HG03135 (cell line): Measurements from ENCODE around the gene KCNMB1.

Source experiments
- ATAC-seq: cut with Tn5 transposase; IDR thresholded peaks from one replicate; pipeline ENCODE4 v1.9.1; 2021; ENCODE audit warnings: mild to moderate bottlenecking, moderate library complexity; ENCODE audit not compliant: unreplicated experiment

KCNMB1 gene, protein sequence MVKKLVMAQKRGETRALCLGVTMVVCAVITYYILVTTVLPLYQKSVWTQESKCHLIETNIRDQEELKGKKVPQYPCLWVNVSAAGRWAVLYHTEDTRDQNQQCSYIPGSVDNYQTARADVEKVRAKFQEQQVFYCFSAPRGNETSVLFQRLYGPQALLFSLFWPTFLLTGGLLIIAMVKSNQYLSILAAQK

DNA sequence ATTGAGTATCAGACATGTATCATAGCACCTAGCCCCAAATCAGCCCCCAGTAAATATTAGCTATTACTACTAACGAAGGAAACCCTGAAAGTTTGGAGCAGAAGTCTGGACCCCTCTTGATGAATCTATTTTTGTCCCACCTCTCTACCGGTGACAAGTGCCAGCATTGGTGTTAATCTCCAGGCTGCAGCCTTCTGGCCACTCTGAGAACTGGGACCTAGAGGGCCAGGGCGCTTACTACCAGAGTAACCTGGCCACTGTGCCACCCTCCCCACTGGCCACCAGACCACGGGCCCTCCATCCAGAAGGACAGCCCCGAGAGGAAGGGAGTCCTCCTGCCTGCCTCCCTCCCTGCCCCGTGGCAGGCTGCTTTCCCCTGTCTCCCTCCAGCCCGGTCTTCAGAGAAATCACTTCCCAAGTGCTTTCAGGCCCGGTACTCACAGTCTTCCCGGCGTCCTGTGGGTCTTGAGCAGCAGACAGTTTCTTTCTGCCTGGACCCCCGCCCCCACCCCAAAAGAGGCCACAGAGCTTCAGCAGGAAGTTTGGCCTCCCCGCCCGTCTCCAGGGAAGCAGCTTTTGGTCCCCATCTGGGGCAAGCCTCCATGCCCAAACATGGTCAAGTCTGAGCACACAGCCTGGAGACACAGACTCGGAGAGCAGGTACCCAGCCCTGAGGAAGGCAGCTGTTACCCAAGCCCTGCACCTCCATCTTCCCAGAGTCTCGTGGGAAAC, at the start of gene KCNMB1:
KCNMB1 (minus strand) TSS at position 550 of the 732 bp plus-strand sequence. CDS start 3,920 bp downstream, outside the sequence.
- ATAC-seq, result no peak

DNA sequence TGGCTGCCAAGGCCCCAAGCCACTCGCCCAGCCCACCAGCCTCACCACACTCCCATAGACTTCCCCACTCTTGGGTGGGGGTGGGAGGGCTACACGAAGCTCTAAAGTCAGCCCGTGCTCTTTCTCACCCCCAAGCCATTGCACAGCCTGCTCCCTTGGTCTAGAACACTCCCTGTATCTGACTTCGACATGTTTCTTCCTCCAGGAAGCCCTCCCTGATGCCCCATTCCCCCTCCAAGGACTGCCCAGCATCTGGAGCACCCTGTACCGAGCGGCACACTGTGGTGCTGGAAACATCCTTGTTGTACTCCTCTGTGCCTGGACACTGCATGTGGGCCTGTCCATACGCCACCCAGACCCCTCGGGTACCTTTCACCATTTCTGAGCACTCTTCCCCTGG, 49.4 kb upstream of the KCNMB1 start:
- no peak for ATAC-seq

DNA sequence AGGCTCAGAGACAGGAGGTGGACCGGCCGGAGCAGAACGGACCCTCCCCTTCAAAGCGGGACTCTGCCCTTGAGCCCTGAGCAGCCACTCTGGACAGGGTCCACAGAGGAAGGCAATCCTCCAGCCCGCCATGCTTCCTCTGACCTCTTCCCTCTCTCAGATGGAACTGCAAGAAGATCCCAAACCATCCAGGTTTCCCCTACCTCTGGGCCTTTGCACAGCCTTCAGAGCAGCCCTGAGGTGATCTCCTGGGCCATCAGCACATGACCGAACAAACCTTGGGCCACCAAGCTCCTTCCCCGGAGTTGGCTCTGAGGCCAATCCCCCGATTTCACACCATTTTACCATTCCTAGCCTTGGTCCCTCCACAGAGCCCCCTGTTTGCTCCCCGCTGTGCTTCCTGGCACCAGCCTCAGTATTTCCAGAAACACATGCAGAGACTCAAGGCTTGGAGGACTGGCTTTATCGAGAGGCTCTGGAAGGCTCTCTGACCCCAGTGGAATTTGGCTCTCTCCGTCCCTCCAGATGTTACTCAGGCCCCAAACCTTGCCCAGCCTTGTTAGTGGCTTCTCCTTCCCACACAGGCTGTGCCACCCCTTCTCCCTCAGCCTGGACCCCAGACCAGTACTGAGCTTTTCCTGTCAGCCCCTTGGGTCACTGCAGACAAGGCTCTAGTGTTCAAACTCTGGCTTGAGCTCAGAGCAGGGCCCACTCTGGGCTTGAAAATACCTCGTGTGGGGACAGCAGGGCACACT, 48.6 kb upstream of the KCNMB1 start:
- ATAC-seq, result no peak

DNA sequence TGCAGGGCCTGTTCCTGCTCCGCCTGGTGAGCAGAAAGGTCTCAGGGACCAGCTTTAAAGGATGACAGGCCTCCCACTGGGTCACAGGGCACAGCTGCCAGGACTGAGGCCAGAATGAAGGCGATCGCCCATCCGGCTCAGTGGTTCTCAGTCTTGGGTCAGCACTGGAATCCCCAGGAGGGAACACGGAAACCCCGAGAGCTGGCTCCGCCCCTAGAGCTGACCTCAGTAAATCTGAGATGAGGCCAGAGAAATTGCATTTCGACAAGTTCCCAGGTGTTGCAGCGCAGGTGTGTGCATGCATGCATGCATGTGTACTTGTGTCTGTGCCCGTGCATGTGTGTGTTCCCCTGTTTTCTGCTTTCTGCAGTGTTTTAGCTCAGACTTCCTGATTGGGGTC, 47.2 kb upstream of the KCNMB1 start:
- ATAC-seq, result no peak

DNA sequence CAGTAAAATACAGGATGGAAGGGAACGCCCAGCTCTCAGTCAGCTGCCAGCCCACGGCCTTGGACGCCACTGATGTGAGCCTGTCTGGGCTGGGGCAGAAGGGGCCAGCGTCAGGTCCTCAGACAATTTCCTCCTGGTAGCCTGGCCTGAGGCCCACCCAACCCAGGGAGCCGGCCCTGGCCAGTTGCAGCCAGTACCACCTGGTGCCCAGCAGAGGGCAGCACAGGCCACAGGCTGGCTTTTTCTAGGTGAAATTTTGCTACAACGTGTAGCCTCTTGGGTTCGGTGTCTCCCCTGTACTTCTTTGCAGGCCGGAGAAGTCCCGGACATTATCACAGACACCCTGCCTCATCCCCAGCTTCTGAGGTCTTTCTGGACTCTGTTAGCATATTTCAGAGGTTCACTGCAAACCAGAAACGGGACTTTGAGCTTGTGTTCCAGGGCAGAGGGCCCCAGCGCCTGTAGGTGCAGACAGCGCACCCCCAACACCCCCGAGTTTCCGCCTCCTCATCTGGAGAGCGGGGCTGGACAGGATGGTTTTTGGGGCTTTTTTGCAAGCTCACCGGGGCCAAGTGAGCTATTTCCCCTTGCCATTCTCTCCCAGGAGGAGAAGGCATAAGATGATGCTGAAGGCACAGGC, 45.9 kb upstream of the KCNMB1 start:
- peak; percentile 76 for ATAC-seq

DNA sequence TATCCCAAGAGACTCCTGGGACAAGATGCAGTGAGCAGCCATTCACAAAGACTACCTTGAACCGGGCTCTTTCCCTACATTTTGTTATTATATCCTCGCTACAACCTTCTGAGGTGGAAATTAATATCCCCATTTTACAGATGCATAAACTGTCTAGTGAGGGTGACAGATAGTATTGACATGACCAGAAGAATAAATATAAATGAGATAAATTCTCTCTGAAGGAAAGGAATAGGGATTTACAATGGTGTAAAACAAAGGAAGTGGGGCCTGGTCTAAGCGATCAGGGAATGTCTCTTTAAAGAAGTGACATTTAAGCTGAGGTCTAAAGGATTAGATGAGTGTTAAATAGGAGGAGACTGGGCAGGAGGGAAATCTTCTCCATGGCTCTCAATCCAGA, 43.5 kb upstream of the KCNMB1 start:
- no peak for ATAC-seq

DNA sequence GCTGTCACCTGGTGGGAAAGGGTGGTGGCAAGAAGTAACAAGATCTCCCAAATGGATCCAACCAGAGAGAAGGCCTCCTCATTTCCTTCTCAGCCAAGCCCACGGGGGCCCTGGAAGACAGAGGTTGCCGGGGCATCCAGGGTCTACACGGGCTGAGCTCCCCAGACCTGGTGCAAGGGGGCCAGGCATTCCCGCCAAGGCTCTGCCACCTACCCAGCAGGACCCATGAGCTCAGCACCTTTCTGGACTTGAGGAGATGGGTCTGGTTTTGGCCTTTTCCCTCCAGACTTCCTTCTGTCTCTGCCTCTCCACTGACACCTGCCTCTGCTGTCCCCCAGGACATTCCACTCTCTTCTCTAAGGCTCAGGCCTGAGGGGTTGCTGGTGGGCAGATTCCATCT, 42.4 kb upstream of the KCNMB1 start:
- ATAC-seq, result no peak

DNA sequence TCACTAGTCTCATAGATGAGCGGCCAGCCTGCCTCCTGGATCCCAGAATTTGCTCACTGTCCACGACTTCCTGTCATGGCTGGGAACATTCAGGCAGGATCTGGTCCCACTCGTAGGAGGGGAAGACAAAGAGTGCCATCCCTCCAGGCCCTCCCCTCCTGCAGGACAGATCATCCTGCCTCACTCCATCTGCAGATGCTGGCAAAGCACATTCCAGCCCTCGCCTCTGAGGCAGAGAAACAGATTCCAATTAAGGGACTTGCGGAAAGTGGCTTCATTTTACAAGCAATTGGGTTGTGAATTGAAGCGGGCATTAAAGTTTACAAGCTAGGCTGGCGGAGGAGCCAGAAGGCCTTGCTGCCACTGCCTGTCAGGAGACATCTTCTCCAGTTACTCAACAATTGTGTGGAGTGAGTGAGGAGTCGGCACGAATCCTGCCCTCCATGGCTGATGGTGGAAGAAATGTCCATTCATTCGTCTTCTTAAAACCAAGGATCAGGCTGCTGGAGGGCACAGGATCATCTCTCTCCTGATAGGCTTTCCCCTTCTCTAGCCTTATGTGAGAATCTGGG, 41.8 kb upstream of the KCNMB1 start:
- ATAC-seq, result no peak

DNA sequence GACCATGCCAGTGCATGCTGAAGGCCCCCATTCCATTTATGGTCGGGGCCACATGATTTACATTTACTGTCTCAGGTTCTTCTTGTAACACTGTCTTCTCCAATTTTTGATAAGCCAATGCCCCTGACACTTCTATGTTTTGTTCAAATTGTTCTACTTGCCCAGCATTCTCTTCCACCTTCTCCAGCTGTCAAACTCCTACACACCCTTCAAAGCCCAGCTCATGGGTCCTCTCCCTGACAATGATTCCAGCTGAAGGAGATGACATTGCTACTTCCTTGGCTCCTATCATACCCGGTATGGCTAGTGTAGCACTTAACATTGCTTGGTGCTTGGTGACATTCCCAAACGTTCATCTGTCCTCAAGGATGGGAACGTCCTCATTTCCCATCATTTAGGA, 41.1 kb upstream of the KCNMB1 start:
- ATAC-seq, result no peak

DNA sequence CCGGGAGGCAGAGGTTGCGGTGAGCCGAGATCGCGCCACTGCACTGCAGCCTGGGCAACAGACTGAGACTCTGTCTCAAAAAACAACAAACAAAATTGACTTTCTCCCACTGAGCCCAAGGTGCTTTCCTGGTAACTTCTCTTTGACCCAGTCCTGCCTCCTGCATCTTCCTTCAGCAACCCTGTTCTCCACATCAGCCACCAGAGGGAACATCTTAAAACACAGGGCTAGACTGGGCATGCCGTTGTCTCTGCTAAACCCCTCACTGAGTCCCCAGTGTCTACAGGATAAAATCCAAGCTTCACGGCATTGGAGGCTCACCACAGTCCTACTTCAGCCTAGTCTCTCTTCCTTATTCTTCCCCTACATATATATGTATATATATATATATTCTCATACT, 39.8 kb upstream of the KCNMB1 start:
- ATAC-seq, result no peak

DNA sequence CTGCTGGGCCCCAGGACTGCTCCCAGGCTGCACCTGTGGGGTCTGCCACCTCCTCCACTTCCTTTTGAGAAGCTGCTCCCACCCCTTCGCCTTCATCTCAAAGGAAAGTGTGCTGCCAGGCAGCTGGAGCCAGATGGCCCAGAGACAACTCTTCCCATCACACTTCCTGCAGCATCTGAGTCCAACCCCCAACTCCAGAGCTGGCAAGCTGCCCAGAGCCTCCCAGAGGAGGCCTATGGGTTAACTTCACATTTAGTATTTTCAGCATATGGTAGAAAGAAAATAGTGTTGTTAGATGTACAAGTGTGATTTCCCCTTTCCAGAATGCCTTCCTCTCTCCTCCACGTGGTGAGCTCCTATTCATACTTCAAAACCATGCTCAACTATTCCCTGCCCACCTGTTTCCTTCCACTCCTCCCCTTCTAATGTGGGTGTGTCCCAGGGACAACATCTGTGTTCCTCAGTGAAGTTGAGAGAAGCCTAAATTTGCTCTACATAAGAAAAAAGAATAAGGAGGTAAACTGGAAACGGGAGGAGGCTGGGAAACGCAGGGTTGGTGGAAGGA, 38.6 kb upstream of the KCNMB1 start:
- ATAC-seq, result no peak

DNA sequence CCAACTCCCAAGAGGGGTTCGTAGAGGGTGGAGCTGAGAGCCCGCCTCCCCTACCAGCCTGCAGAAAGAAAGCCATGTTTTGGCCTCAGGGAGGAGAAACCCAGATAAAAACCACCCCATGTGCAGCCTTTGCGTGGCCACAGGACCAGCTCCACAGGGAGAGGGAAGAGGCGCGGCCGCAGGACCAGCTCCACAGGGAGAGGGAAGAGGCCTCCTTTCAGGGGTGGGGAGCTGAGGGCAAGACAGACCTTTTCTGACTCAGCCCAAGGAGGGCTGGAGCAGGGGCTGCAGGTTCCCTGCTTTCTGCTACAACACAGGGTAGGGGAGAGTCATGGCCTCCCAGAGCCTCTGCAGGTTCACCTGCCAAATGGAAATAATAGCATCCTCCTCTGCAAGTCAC, 37.6 kb upstream of the KCNMB1 start:
- no peak for ATAC-seq

DNA sequence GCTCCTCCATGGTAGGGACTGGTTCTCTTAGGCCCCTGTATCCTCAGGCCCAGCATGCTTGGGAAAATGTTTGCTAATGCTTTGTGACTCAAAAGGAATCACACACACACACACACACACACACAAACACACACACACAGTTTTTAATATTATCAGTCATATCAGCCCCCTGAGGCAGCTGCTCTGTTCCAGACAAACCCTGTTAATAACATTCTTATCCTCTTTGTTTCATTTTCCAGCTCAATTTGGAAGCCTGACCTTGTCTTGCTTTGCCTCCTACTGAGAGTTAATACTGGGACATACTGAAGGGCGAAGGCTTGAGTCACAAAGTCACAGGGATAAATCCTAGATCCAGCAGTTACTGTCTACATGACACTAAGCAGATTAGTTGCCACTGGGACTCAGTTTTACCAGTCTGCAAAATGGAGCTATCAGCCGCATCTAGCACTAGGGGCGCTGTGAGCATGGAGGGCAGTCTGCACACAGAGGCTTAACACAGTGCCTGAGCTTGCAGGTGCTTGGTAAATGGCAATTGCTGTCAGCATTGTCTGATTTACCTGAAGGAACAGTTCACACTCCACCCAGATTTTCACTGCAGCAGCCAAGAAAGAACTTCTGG, 37.1 kb upstream of the KCNMB1 start:
- no peak for ATAC-seq

DNA sequence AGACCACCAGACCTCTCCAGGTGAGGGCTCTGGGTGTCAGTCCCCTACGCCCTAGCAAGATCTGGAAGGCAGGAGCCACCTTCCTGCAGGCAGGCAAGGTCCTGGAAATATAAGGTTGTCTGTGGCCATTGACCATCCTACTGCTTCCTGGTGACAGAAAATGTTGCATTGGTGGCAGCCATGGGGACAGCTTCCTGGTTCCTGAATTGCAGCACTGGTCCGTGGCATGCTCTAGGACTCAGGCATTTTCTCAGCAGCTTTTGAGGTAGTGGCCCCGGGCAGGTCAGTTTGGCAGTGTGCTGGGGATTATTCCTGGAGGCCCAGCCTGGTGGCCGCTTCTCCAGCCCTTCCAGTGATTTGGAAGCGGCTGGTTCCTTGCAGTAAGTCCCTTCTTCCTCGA, 36.6 kb upstream of the KCNMB1 start:
- ATAC-seq, result no peak

DNA sequence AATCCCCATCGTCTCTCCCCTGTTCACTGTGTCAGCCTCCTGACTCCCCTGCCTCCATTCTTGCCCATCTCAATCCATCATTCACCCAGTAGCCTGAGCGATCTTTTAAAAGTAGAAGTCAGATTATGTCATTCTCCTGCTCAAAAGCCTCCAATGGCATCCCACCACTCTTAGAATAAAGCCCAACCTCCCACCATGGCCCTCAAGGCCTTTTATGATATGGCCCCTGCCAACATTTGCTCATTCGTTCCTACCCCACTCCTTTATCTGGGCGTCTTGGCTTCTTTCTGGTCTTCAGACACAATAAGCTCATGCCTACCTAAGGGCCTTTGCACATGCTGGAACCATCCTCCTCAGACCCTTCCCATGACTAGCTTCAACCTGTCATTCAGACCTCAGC, 35.5 kb upstream of the KCNMB1 start:
- no peak for ATAC-seq

DNA sequence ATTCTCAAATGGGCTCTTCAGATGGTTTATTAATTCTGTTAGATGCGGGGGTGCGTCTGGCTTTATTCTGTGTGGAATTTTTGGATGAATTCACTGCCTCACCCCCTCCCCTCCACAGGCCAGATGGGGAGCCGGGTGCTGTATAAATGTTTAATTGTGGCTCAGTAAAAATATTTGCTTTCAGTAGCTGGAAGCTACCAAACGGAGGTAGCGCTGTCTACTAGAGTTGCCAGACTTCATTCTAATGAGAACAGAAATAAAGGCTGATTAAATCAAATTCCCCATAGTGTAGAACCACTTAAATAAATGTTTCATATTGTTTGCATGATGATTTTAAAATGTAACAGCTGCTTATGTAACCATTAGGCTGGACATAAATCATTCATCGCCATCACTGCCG, 34.5 kb upstream of the KCNMB1 start:
- no peak for ATAC-seq

DNA sequence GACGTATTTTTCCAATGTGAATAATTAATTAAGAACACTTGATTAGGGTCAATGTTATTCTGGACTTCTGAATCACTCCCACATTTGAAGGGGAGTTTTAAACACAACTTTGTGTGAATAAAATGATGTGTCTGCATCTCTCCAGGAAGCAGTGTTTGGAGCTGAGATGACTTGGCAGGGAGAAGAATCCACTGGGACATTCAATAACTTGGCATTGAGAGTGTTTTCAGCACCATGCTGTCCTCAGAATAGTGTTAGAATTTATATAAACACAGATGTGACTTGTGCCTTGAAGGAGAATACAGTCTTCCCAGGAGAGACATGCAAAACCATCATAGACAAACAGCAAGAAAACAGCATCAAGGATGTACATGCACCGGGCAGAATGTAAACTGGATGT, 32.7 kb upstream of the KCNMB1 start:
- no peak for ATAC-seq

DNA sequence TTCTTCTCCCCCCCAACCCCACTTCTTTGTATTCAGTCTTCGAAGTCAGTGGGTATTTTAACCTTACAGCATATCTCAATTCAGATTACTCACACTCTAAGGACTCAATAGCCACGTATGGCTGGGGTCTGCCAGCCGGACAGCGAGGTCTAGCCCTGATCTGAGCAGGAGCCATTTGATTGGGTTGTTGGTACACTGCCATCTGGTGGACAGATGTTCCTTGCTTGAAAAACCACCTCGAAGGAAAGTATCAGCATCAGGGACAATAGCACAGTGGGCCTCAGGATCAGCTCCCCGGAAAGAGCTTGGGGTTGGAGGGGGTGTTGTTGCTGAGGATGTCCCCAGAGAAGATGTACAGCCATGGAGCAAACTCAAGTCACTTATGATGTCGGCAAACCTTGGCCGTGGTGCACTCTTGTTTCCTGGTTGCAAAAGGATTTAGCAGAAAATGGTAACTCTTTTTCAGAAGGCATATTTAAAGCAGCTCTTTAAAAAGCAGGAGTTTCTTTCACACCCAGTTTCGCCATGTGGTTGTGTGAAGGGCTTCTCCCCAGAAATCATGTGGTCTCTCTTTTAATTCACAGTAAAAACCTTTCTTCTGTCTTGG, 31.7 kb upstream of the KCNMB1 start:
- no peak for ATAC-seq

DNA sequence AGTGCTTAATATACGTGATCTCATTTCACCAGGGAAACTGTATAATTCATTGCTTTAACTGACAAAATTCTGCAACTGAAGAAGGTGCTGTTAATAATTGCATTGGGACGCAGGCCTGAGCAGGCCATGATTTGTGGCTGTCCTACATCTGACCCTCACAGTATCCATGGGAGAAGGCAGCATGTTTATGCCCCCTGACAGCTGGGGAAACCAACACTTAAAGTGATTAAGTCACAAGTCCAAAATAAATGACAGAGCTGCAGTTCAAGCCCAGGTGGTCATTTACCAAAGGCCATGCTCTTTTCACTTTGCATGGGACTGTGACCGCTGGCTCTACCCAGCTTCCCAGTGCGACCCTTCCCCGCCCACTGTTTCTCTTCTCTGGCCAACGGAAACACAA, 30.5 kb upstream of the KCNMB1 start:
- no peak for ATAC-seq

DNA sequence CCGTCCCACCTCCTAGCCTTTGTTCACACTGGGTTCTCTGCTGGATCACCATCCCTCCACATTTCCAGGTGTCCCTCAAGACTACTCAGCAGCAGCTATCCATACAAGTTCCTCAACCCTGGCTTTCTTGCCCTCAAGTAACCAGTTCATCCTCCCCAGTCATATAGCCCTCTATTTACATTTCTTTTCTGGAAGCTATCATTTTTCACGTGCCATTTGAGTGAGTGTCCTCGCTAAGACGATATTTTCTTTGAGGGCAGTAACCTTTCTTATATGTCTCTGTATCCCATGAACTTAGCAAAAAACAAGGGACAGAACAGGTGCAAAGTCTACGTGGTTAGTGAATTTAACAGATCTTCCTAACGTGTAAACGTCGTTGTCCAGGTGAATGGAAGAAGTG, 29.6 kb upstream of the KCNMB1 start:
- no peak for ATAC-seq
